Measurements from ENCODE around the gene NIPBL. TPM values are rescaled to one million over a fixed set of nuclear protein-coding genes. Genes with fewer than 3 reads are reported as not detected.
A peak's percentile ranks its signal among the peaks of the same experiment; 100 is the strongest.

NIPBL gene
- total RNA-seq, 2 experiments from 2014 or later, result 108 to 120 TPM

- H3K4me3 Mint-ChIP-seq, result no peak overlapping the region
- ChIA-PET CTCF (no interaction called here), POLR2A (no interaction called here)
- H3K36me3 ChIP-seq (ENCODE audit: insufficient read depth, low read length), result peaks cover 85% of the 10 kb centered on the region
- no peak for ATAC-seq (ENCODE audit: poor library complexity)
- no peak overlapping the region for H3K4me3 ChIP-seq (ENCODE audit: low read length)
- DNase-seq, result no peak
- no peaks in the 10 kb centered on the region for H3K4me1 Mint-ChIP-seq (ENCODE audit: low read depth)
- H3K36me3 Mint-ChIP-seq (ENCODE audit: low read depth), result peaks cover 94% of the 10 kb centered on the region
- no peaks in the 10 kb centered on the region for H3K9me3 Mint-ChIP-seq
- H3K4me1 ChIP-seq (ENCODE audit: insufficient read depth, low read length), result no peaks in the 10 kb centered on the region
- no peaks in the 10 kb centered on the region for H3K27me3 Mint-ChIP-seq
- no peak overlapping the region for H3K27ac Mint-ChIP-seq
- H3K27ac ChIP-seq (ENCODE audit: low read depth in 1 of 2, low read length in 2 of 2), result no peak overlapping the region
- intact Hi-C loops (cut with DNase I, micrococcal nuclease), result no loop called here
- no peaks in the 10 kb centered on the region for H3K9me3 ChIP-seq (ENCODE audit: control insufficient read depth in 1 of 2, insufficient read depth in 1 of 2, low read length in 2 of 2)
- H3K27me3 ChIP-seq (ENCODE audit: control insufficient read depth in 1 of 2, insufficient read depth in 2 of 2, low read length in 2 of 2), result no peaks in the 10 kb centered on the region
- TF ChIP-seq CTCF (IDR thresholded peaks at IDR 0.05), result no peak
These were observed 171.4 kb downstream of the NIPBL start for GRCh38 chr5:37047947-37048346.

- Histone ChIP-seq H3K4me1 (ENCODE audit: insufficient read depth, low read length) (no peaks in the 10 kb centered on the region), H3K9me3 (ENCODE audit: control insufficient read depth in 1 of 2, insufficient read depth in 1 of 2, low read length in 2 of 2) (no peaks in the 10 kb centered on the region), H3K27me3 (ENCODE audit: control insufficient read depth in 1 of 2, insufficient read depth in 2 of 2, low read length in 2 of 2) (no peaks in the 10 kb centered on the region), H3K27ac (ENCODE audit: low read depth in 1 of 2, low read length in 2 of 2) (no peak overlapping the region), H3K36me3 (ENCODE audit: insufficient read depth, low read length) (peaks cover 78% of the 10 kb centered on the region), H3K4me3 (ENCODE audit: low read length) (no peak overlapping the region)
- ChIA-PET CTCF (no interaction called here), POLR2A (no interaction called here)
- DNase-seq, result no peak
- TF ChIP-seq CTCF (IDR thresholded peaks at IDR 0.05), result no peak
- Mint-ChIP-seq H3K4me1 (ENCODE audit: low read depth) (no peaks in the 10 kb centered on the region), H3K4me3 (no peak overlapping the region), H3K36me3 (ENCODE audit: low read depth) (peaks cover 97% of the 10 kb centered on the region), H3K27ac (no peak overlapping the region), H3K9me3 (no peaks in the 10 kb centered on the region), H3K27me3 (no peaks in the 10 kb centered on the region)
- ATAC-seq (ENCODE audit: poor library complexity), result no peak
- intact Hi-C loops (cut with DNase I, micrococcal nuclease), result no loop called here
These were observed 177.8 kb downstream of the NIPBL start for GRCh38 chr5:37054391-37054790.

- peak overlapping the region; percentile 21 for H3K27ac Mint-ChIP-seq
- peaks cover 96% of the 10 kb centered on the region for H3K36me3 Mint-ChIP-seq (ENCODE audit: low read depth)
- Histone ChIP-seq H3K27ac (ENCODE audit: low read depth in 1 of 2, low read length in 2 of 2) (no peak overlapping the region), H3K4me3 (ENCODE audit: low read length) (no peak overlapping the region), H3K36me3 (ENCODE audit: insufficient read depth, low read length) (peaks cover 82% of the 10 kb centered on the region), H3K4me1 (ENCODE audit: insufficient read depth, low read length) (no peaks in the 10 kb centered on the region), H3K9me3 (ENCODE audit: control insufficient read depth in 1 of 2, insufficient read depth in 1 of 2, low read length in 2 of 2) (no peaks in the 10 kb centered on the region), H3K27me3 (ENCODE audit: control insufficient read depth in 1 of 2, insufficient read depth in 2 of 2, low read length in 2 of 2) (no peaks in the 10 kb centered on the region)
- no peaks in the 10 kb centered on the region for H3K9me3 Mint-ChIP-seq
- intact Hi-C loops (cut with DNase I, micrococcal nuclease), result loop anchor here in 1 of 2 experiments (5.0 kb wide), 1 partner anchor 33 kb away; no protein-coding TSS in a partner anchor
- H3K4me1 Mint-ChIP-seq (ENCODE audit: low read depth), result no peaks in the 10 kb centered on the region
- CTCF ChIA-PET, result no interaction called here
- no peak for ATAC-seq (ENCODE audit: poor library complexity)
- DNase-seq, result no peak
- TF ChIP-seq CTCF (IDR thresholded peaks at IDR 0.05), result no peak
- no peak overlapping the region for H3K4me3 Mint-ChIP-seq
- POLR2A ChIA-PET, result no interaction called here
- no peaks in the 10 kb centered on the region for H3K27me3 Mint-ChIP-seq
These were observed 178.9 kb downstream of the NIPBL start for GRCh38 chr5:37055383-37055990.
